HG03442 (cell line): ENCODE results near the gene KRTAP5-11.
"Not testable (repeated sequence)": the region's sequence is repeated elsewhere in the genome, so short reads cannot be mapped to it uniquely, and the experiment has no call there.

Experiments used
- ATAC-seq: cut with Tn5 transposase; IDR thresholded peaks from one replicate; pipeline ENCODE4 v1.9.1; 2021; ENCODE audit warnings: mild to moderate bottlenecking, moderate library complexity; ENCODE audit not compliant: unreplicated experiment

Gene KRTAP5-11

GRCh38 chr11:71558996-71559395, 23.7 kb downstream of the KRTAP5-11 start:
- no peak for ATAC-seq

GRCh38 chr11:71557257-71557656, 25.4 kb downstream of the KRTAP5-11 start:
- ATAC-seq, result no peak

GRCh38 chr11:71556018-71556417, 26.7 kb downstream of the KRTAP5-11 start:
- no peak for ATAC-seq

DNA sequence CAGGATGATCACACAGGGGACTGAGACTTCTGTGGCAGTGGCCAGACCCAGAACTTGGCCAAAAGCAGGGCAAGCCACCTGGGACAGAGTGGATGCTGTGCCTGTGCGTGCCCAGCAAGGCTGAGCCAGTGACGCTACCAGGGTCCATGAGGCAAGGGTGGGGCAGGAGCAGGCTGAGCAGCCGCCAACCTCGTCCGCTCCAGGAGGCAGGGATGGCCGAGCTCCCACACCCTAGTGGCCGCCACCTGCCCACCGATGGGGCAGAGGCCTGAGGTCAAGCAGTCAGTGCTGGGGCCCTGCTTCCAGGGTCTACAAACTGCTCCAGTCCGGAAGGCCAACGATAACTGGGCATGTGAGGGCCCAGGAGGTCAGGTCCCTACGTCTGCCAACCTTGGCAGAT, 27.2 kb downstream of the KRTAP5-11 start:
- ATAC-seq, result no peak

DNA sequence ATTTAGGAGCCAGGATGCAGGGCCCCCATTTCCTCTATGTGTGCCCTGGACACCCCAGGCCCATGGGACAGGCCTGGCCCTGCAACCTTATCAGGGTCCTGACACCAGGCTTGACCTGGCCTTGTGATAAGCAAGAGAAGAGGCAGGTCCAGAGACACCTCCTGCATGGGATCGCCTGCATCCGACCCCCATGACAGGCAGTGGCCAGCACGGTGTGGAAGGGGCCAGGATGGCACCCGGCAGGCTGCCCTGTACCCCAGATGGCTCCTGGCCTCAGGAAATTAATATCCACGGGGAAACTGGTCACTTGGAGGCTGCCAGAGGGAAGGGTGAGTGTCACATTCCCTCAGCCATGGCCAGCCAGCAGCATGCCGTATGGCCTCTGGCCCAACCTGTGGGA, 27.7 kb downstream of the KRTAP5-11 start:
- ATAC-seq, result no peak

DNA sequence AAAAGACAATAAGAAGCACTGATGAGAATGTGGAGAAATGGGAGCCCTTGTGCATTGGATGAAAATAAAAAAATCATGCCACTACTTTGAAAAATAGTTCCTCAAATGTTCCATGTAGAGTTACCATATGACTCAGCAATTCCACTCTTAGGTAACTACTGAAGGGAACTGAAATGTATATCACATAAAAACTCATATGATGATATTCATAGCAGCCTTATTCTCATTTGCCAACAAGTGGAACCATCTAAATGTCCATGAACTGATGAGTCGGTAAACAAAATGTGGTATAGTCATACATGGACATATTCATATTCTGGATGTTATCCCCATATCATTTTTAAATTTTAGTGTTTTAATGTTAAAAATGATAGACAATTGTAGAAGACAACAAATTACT, 31.0 kb downstream of the KRTAP5-11 start:
- no peak for ATAC-seq

DNA sequence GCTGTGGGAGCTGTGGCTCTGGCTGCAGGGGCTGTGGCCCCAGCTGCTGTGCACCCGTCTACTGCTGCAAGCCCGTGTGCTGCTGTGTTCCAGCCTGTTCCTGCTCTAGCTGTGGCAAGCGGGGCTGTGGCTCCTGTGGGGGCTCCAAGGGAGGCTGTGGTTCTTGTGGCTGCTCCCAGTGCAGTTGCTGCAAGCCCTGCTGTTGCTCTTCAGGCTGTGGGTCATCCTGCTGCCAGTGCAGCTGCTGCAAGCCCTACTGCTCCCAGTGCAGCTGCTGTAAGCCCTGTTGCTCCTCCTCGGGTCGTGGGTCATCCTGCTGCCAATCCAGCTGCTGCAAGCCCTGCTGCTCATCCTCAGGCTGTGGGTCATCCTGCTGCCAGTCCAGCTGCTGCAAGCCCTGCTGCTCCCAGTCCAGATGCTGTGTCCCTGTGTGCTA, 33.9 kb downstream of the KRTAP5-11 start:
- ATAC-seq, result no peak

- no peak for ATAC-seq
Observed at GRCh38 chr11:71548120-71548519, 34.6 kb downstream of the KRTAP5-11 start, which contains the start of gene KRTAP5-9. KRTAP5-9 (plus strand) TSS chr11:71548420; CDS start chr11:71548658, 238 bp downstream.

DNA sequence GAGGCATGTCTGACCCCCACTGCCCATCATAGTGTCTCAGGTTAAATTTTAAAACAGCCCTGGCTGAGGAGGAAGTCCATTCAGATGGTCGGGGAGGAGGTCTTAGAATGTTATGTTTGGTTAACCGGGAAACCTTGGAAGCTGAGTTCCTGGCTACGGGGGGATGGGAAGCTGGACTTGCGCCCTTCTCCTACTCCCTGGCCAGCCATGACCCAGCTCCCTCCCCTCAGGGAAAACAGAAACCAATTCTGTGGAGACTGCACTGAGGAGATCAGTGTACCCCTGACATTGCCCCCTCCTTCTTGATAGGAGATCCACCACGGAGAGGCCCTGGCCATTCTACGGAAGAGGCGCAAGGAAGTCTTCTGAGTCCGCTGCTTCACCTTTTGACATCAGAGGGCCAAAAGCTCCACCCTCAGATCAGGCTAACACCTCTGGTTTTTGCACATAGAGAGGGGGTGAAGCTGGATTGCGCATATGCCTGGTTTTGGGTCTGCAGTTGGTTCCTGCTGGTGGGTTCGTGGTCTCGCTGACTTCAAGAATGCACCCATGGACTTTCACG, 37.2 kb downstream of the KRTAP5-11 start:
- no peak for ATAC-seq

- no peak for ATAC-seq
Observed at GRCh38 chr11:71544525-71545214, 38.0 kb downstream of the KRTAP5-11 start.

DNA sequence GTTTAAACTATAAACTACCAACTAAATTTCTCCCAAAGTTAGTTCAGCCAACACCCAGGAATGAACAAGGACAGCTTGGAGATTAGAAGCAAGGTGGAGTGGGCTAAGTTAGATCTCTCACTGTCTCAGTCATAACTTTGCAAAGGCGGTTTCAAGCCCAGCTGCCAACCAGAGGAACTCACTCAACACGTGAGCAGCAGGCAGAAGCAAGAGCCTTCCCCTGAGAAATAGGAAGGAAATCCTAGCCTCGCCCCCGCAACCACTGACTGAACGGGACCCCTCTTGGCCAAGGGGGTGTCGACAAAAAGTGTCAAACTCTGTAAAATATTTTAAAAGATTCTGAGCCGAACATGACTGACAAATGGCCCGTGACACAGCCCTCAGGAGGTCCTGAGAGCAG, 38.8 kb downstream of the KRTAP5-11 start:
- ATAC-seq, result no peak

GRCh38 chr11:71542879-71543777, 39.5 kb downstream of the KRTAP5-11 start:
- ATAC-seq, result no peak

DNA sequence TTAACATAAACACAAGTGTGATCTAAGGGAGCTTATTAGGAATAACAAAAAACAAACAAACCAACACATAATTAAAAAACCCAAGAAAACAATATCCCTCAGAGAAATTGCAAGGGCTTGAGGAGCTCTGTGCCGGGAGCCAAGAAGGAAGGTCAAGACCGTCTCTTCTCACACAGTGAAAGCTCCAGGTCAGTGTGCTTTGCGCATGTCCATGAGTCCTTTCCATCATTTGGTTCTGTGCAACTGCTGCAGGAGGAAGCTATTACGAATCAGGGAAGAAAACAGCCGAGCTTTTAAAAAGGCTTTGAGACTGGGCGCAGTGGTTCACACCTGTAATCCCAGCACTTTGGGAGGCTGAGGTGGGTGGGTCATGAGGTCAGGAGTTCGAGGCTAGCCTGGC, 40.3 kb downstream of the KRTAP5-11 start:
- ATAC-seq, result no peak

DNA sequence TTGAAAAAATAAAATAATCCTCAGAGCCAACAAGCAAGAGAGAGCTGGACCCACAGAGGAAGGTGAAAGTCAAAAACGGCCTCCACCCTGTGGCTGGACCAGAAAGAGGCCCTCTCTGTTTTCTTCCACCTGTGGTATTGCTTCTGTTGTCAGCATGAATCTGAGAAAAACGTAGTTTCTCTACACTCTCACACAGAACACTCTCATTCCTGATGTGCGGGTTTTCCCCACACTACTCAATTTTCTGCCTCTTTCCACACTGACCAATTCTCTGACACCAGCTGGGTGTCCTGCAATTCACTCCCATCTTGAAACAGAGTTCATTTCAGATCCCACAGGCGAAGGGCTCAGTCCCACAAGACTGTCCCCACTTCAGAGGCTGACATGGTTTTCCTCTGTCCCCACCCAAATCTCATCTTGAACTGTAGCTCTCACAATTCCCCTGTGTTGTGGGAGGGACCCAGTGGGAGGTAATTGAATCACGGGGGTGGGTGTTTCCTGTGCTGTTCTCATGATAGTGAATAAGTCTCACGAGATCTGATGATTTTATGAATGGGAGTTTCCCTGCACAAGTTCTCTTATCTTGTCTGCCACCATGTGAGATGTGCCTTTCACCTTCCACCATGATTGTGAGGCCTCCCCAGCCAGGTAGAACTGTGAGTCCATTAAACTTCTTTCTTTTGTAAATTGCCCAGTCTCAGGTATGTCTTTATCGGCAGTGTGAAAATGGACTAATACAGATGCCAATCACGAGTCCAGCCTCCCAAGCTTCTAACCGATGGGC, 42.0 kb downstream of the KRTAP5-11 start:
- ATAC-seq, result not testable (repeated sequence)

- ATAC-seq, result not testable (repeated sequence)
Observed at GRCh38 chr11:71539971-71540370, 42.7 kb downstream of the KRTAP5-11 start.

DNA sequence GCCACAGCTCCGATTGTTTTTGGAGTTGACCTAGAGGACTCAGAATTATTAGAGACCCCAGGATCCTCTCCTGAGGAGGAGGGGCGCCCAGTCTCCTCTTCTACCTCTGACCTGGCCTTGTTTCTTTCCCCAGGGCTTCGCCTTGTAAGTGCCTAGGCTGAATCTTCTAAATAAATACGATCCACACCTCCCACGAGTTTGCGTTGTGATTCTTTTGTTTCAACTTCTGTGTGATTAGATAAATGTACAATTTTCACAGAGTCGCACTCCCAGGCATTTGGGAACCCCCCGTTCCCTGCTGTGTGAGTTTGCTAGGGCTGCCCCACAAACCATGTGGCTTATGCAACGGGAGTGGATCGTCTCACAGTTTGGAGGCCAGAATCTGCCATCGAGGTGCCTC, 43.7 kb downstream of the KRTAP5-11 start:
- ATAC-seq, result no peak

GRCh38 chr11:71538666-71538990, 44.0 kb downstream of the KRTAP5-11 start:
- no peak for ATAC-seq

DNA sequence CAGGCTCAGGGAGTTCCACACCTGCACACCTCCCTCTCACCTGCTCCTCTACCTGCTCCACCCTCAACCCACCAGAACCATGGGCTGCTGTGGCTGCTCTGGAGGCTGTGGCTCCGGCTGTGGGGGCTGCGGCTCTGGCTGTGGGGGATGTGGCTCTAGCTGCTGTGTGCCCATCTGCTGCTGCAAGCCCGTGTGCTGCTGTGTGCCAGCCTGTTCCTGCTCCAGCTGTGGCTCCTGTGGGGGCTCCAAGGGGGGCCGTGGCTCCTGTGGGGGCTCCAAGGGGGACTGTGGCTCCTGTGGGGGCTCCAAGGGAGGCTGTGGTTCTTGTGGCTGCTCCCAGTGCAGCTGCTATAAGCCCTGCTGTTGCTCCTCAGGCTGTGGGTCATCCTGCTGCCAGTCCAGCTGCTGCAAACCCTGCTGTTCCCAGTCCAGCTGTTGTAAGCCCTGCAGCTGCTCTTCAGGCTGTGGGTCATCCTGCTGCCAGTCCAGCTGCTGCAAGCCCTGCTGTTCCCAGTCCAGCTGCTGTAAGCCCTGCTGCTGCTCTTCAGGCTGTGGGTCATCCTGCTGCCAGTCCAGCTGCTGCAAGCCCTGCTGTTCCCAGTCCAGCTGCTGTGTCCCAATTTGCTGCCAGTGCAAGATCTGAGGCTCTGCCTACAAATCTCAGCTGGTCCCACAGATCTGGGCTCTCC, 44.6 kb downstream of the KRTAP5-11 start, which contains the start of gene KRTAP5-8:
TSS of gene KRTAP5-8 (plus strand) at position 49 of the 689 bp plus-strand sequence. CDS start at position 80, 31 bp downstream.
- not testable (repeated sequence) for ATAC-seq

DNA sequence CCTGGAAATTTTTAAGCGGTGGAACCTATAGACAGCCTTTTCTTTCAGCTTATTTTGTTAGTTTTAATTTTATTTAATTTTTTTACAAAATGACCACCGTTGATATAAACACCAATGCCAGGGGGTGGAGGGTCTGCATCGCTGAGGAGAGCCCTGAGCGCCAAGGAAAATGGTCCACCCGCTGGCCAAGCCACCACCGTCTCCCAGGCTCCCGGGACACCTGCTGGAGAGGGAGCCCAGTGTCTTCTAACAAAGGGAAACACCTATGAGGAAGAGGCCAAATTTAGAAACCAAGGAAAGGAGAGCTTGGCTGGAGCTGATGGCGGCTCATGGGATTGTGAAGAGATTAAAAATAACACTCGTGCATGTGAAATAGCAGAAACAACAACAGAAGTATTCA, 45.1 kb downstream of the KRTAP5-11 start:
- ATAC-seq, result no peak

DNA sequence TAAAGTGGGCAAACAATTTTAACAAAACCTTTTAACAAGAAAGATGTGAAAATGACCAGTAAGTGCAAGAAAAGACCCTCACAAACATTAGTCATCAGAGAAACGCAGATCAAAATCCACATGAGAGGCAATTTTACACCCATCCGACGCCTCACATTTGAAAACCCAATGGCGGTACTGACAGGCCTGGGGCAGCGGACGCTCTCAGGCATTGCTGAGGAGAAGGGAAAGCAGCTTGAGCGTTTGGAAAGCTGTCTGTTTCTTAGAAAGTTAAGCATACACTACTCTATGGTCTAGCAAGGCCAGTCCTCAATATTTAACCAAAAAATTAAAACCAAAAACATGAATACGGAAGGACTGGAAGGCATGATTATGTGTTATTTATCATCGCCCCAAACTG, 46.9 kb downstream of the KRTAP5-11 start:
- no peak for ATAC-seq
